ENCODE results near the gene PPFIA4.
"Not testable (repeated sequence)": the region's sequence is repeated elsewhere in the genome, so short reads cannot be mapped to it uniquely, and the experiment has no call there.

Gene PPFIA4

GRCh38 chr1:203026031-203026665, at the start of gene PPFIA4:
Gene PPFIA4 (plus strand): TSS chr1:203026491. CDS start chr1:203039009, 12,518 bp downstream.
- DNase-seq (ENCODE audit: low read depth in 2 of 2): peak; percentile 82 to 87

- DNase-seq (ENCODE audit: low read depth in 2 of 2): no peak
These were observed 49.7 kb upstream of the PPFIA4 start for GRCh38 chr1:202976633-202977032.

GRCh38 chr1:202979459-202979858, 46.8 kb upstream of the PPFIA4 start:
- DNase-seq (ENCODE audit: low read depth in 2 of 2): no peak

GRCh38 chr1:202981939-202982338, 44.4 kb upstream of the PPFIA4 start:
- DNase-seq (ENCODE audit: low read depth in 2 of 2): no peak

- DNase-seq (ENCODE audit: low read depth in 2 of 2): no peak
These were observed 43.4 kb upstream of the PPFIA4 start for GRCh38 chr1:202982715-202983430.

- not testable (repeated sequence) for DNase-seq (ENCODE audit: low read depth in 2 of 2)
These were observed 40.2 kb upstream of the PPFIA4 start for GRCh38 chr1:202986120-202986519.

GRCh38 chr1:202987255-202987654, 39.0 kb upstream of the PPFIA4 start:
- DNase-seq (ENCODE audit: low read depth in 2 of 2): no peak

GRCh38 chr1:202987922-202988583, 38.2 kb upstream of the PPFIA4 start:
- DNase-seq (ENCODE audit: low read depth in 2 of 2): no peak

- no peak for DNase-seq (ENCODE audit: low read depth in 2 of 2)
These were observed 36.4 kb upstream of the PPFIA4 start for GRCh38 chr1:202989879-202990278.

GRCh38 chr1:202991112-202991511, 35.2 kb upstream of the PPFIA4 start:
- no peak for DNase-seq (ENCODE audit: low read depth in 2 of 2)

GRCh38 chr1:202994756-202995155, 31.5 kb upstream of the PPFIA4 start:
- no peak for DNase-seq (ENCODE audit: low read depth in 2 of 2)

GRCh38 chr1:202998836-202999750, 27.2 kb upstream of the PPFIA4 start:
- DNase-seq (ENCODE audit: low read depth in 2 of 2): peak in 1 of 2 donors; percentile 37

GRCh38 chr1:203000217-203000944, 25.9 kb upstream of the PPFIA4 start:
- no peak for DNase-seq (ENCODE audit: low read depth in 2 of 2)

- no peak for DNase-seq (ENCODE audit: low read depth in 2 of 2)
These were observed 24.3 kb upstream of the PPFIA4 start for GRCh38 chr1:203001986-203002385.

- DNase-seq (ENCODE audit: low read depth in 2 of 2): no peak
These were observed 23.3 kb upstream of the PPFIA4 start for GRCh38 chr1:203002951-203003350.

GRCh38 chr1:203005395-203006142, 20.7 kb upstream of the PPFIA4 start:
- DNase-seq (ENCODE audit: low read depth in 2 of 2): not testable (repeated sequence)

GRCh38 chr1:203006948-203007871, 19.1 kb upstream of the PPFIA4 start, which contains the start of gene TMEM183A:
Gene TMEM183A (plus strand): TSS chr1:203007374. CDS start chr1:203007466, 92 bp downstream.
- DNase-seq (ENCODE audit: low read depth in 2 of 2): peak; percentile 86 to 91

GRCh38 chr1:203009185-203009584, 17.1 kb upstream of the PPFIA4 start:
- no peak for DNase-seq (ENCODE audit: low read depth in 2 of 2)

GRCh38 chr1:203011582-203011981, 14.7 kb upstream of the PPFIA4 start:
- no peak for DNase-seq (ENCODE audit: low read depth in 2 of 2)

Measured in stimulated activated CD8-positive, alpha-beta memory T cell treated with anti-CD3 and anti-CD28 coated beads, Interleukin-2, amount 100 ng/mL, for 48 hours (primary cell).